ENCODE measurements around the gene CDCP1.

- no peak for TF ChIP-seq CTCF (IDR thresholded peaks at IDR 0.05)
- TF ChIP-seq POLR2A (IDR thresholded peaks at IDR 0.05), result no peak
These were observed 19.5 kb upstream of the CDCP1 start for GRCh38 chr3:45165497-45166283.
